K562 (cell line): ENCODE results near the gene CMTR1. TPM values are rescaled to one million over a fixed set of nuclear protein-coding genes. Genes with fewer than 3 reads are reported as not detected.

Source experiments
- EGR1 ChIP-seq: fragments of 450-650 bp; conservative IDR thresholded peaks from 2 replicates; pipeline ENCODE4 v1.6.1; 2017; ENCODE audit warnings: mild to moderate bottlenecking
- FIP1L1 ChIP-seq: fragments of 200-400 bp; formaldehyde crosslinking; IDR thresholded peaks from 2 replicates; pipeline ENCODE4 v1.6.1; 2018; ENCODE audit warnings: mild to moderate bottlenecking, low read depth, low read length; ENCODE audit not compliant: poor library complexity, severe bottlenecking
- FOXK2 ChIP-seq, 2 experiments: fragments of 450-650 bp; IDR thresholded peaks in 1 of 2; conservative IDR thresholded peaks in 1 of 2; 2 replicates each; pipeline ENCODE4 v1.6.1; 2016; ENCODE audit warnings: low read depth in 2 of 2, mild to moderate bottlenecking in 1 of 2
- GABPB1 ChIP-seq: sonication (generic); formaldehyde crosslinking; IDR thresholded peaks from 2 replicates; pipeline ENCODE4 v1.8.0; 2022; ENCODE audit warnings: mild to moderate bottlenecking, missing genetic modification reagents
- GTF2F1 ChIP-seq: IDR thresholded peaks from 2 replicates; pipeline ENCODE4 v1.6.1; 2011; ENCODE audit warnings: low read depth, low read length, improper control_type of control experiment
- HCFC1 ChIP-seq: IDR thresholded peaks from 2 replicates; pipeline ENCODE4 v1.6.1; 2012; ENCODE audit warnings: low read depth, low read length, improper control_type of control experiment
- HDAC2 ChIP-seq: fragments of 450-650 bp; IDR thresholded peaks from 2 replicates; pipeline ENCODE4 v1.6.1; 2016; ENCODE audit warnings: mild to moderate bottlenecking
- JUNB ChIP-seq: fragments of 450-650 bp; formaldehyde crosslinking; conservative IDR thresholded peaks from 2 replicates; pipeline ENCODE4 v1.4.0; 2020; ENCODE audit warnings: mild to moderate bottlenecking
- KLF1 ChIP-seq: fragments of 450-650 bp; IDR thresholded peaks from 2 replicates; pipeline ENCODE4 v1.6.1; 2016; ENCODE audit warnings: missing genetic modification characterization, missing compliant biosample characterization
- LEF1 ChIP-seq: fragments of 450-650 bp; IDR thresholded peaks from 2 replicates; pipeline ENCODE4 v1.6.1; 2016; ENCODE audit warnings: mild to moderate bottlenecking
- MAFK ChIP-seq: IDR thresholded peaks from 2 replicates; pipeline ENCODE4 v1.6.1; 2011; ENCODE audit warnings: low read length, improper control_type of control experiment
- MCM3 ChIP-seq: fragments of 450-650 bp; IDR thresholded peaks from 2 replicates; pipeline ENCODE4 v1.6.1; 2016
- SREBF1 ChIP-seq: fragments of 150-350 bp; IDR thresholded peaks from 2 replicates; pipeline ENCODE4 v1.6.1; 2014; ENCODE audit warnings: antibody characterized with exemption, low read depth, low read length, borderline replicate concordance
- SUPT5H ChIP-seq: fragments of 450-650 bp; IDR thresholded peaks from 2 replicates; pipeline ENCODE4 v1.6.1; 2016
- TAF1 ChIP-seq: IDR thresholded peaks from 2 replicates; pipeline ENCODE4 v1.6.1; 2011; ENCODE audit warnings: mild to moderate bottlenecking, low read length, moderate library complexity; ENCODE audit not compliant: insufficient read depth, control insufficient read depth, severe bottlenecking; ENCODE audit errors: extremely low read depth
- TCF3 ChIP-seq: sonication (generic); formaldehyde crosslinking; IDR thresholded peaks from 2 replicates; pipeline ENCODE4 v1.4.0; 2020; ENCODE audit warnings: mild to moderate bottlenecking, missing genetic modification reagents
- ZC3H8 ChIP-seq: fragments of 450-650 bp; IDR thresholded peaks from 2 replicates; pipeline ENCODE4 v1.6.1; 2017
- ZNF175 ChIP-seq: fragments of 200-800 bp; sonication (Bioruptor generic); IDR thresholded peaks from 2 replicates; pipeline ENCODE4 v1.6.1; 2016; ENCODE audit warnings: low read depth, mild to moderate bottlenecking, missing genetic modification characterization, missing compliant biosample characterization
- polyA plus RNA-seq, 8 experiments: library from polyadenylated mRNA; depleted of rRNA in 4 of 8; stranded (reverse) in 5 of 8; unstranded in 3 of 8; fragments of >200 nt; fragmentation: Nextera tagmentation in 2 of 8; fragmentation: Illumina TruSeq in 1 of 8; extraction: Ambion mirVana in 2 of 8; extraction: Trizol in 1 of 8; gene quantifications; 2 replicates each; pipeline versions ENCODE4 v1.2.1 to v1.2.3, GENCODE V29; 2011 to 2014; ENCODE audit warnings: inconsistent platforms in 1 of 8, missing spikeins in 1 of 8
- total RNA-seq, 7 experiments: library from RNA; depleted of rRNA in 6 of 7; stranded (reverse); fragments of >200 nt in 6 of 7; fragmentation: Illumina TruSeq in 2 of 7; extraction: Trizol in 2 of 7; gene quantifications; 2 replicates each; pipeline versions ENCODE4 v1.2.1 to v1.2.3, GENCODE V29; 2011 to 2021; ENCODE audit warnings: low replicate concordance in 1 of 7
- TF ChIP-seq, protein P1 (sequence below): IDR thresholded peaks from 2 replicates; pipeline ENCODE4 v1.6.1; 2011; ENCODE audit warnings: borderline replicate concordance, low read depth, mild to moderate bottlenecking, moderate library complexity, low read length; ENCODE audit not compliant: insufficient read depth, poor library complexity, severe bottlenecking
- TF ChIP-seq, protein P2 (sequence below): fragments of 250-450 bp; sonication (Bioruptor Pico); IDR thresholded peaks from 2 replicates; pipeline ENCODE4 v1.8.0; 2021; ENCODE audit warnings: mild to moderate bottlenecking, moderate library complexity
- TF ChIP-seq, protein P3 (sequence below): sonication (generic); formaldehyde crosslinking; IDR thresholded peaks from 2 replicates; pipeline ENCODE4 v1.8.0; 2022; ENCODE audit warnings: mild to moderate bottlenecking, missing genetic modification reagents

CMTR1 gene
- total and polyA plus RNA-seq, 9 of the 15 experiments (the other 6 are each of a cell fraction or from before 2014, with no cell fraction given), result 2.9 to 63.5 (median 49.5) TPM

DNA sequence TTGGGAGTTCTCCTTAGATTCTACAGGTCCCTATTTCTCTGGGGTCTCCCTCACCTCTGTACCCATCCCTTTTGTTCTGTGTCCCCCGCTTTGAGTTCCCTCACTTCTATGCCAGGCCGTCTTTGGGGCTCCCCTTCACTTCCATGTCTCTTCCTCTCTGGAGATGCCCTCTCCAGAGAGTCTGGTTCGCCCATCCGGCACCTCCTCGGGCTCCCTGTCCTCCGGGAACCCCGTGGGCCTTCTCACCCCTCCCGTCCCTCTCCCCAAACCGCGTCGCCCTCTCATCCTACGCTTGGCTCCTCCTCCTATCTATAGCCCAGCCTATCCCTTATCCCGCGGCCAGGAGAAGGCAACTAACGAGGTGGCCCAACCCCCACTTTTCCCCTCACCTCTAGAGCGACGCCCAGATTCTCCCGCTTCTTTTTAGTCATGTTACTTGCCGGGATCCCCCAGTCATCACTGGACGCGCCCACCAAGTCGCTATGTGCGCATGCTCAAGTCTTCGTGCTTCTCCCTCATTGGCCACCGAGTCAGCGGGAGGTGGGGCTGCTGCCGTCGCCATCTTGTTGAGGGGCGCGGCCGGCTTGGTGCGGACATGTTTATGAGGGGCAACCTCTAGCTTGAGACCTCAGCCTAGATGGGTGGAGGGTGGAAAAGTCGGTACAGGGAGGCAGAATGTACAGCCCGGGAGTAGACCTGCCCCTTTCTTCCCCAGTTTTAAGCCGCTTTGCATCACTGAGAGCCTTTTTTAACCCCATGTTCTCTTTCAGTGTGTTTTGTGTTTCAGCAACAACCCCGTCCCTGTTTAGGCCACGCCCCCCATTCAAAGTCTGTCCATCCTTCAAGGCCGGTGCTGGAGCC is 66.6 kb downstream of the CMTR1 start, which contains the start of gene CCDC167 (continued):
- TF ChIP-seq FOXK2 (conservative IDR thresholded peaks at IDR 0.05 in 1 of 2, IDR thresholded peaks at IDR 0.05 in 1 of 2; ENCODE audit: low read depth in 2 of 2) (peak; percentile 87 to 90), FIP1L1 (no peak), LEF1 (peak; percentile 13; the same call in 1 of the 2 replicates), MAFK (peak; percentile 10; the same call in 1 of the 2 replicates), HCFC1 (peak; percentile 89), SREBF1 (no peak), GABPB1 (CRISPR knock-in tag) (peak; percentile 50), MCM3 (no peak), HDAC2 (no peak; the same call in none of the 2 replicates), TCF3 (CRISPR knock-in tag) (peak; percentile 32), JUNB (CRISPR knock-in tag) (no peak), ZNF175 (CRISPR knock-in tag) (no peak), TAF1 (peak; percentile 63), KLF1 (tag) (peak; percentile 62; the same call in 1 of the 2 replicates), SUPT5H (peak; percentile 87), EGR1 (0 out of 2 replicates have a peak, but pooled peaks have one; percentile 29), GTF2F1 (0 out of 2 replicates have a peak, but pooled peaks have one; percentile 29), ZC3H8 (no peak)
- TF ChIP-seq, protein P1, sequence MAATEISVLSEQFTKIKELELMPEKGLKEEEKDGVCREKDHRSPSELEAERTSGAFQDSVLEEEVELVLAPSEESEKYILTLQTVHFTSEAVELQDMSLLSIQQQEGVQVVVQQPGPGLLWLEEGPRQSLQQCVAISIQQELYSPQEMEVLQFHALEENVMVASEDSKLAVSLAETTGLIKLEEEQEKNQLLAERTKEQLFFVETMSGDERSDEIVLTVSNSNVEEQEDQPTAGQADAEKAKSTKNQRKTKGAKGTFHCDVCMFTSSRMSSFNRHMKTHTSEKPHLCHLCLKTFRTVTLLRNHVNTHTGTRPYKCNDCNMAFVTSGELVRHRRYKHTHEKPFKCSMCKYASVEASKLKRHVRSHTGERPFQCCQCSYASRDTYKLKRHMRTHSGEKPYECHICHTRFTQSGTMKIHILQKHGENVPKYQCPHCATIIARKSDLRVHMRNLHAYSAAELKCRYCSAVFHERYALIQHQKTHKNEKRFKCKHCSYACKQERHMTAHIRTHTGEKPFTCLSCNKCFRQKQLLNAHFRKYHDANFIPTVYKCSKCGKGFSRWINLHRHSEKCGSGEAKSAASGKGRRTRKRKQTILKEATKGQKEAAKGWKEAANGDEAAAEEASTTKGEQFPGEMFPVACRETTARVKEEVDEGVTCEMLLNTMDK, result no peak
- TF ChIP-seq, protein P2, sequence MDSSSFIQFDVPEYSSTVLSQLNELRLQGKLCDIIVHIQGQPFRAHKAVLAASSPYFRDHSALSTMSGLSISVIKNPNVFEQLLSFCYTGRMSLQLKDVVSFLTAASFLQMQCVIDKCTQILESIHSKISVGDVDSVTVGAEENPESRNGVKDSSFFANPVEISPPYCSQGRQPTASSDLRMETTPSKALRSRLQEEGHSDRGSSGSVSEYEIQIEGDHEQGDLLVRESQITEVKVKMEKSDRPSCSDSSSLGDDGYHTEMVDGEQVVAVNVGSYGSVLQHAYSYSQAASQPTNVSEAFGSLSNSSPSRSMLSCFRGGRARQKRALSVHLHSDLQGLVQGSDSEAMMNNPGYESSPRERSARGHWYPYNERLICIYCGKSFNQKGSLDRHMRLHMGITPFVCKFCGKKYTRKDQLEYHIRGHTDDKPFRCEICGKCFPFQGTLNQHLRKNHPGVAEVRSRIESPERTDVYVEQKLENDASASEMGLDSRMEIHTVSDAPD (CRISPR knock-in tag), result no peak
- TF ChIP-seq, protein P3, sequence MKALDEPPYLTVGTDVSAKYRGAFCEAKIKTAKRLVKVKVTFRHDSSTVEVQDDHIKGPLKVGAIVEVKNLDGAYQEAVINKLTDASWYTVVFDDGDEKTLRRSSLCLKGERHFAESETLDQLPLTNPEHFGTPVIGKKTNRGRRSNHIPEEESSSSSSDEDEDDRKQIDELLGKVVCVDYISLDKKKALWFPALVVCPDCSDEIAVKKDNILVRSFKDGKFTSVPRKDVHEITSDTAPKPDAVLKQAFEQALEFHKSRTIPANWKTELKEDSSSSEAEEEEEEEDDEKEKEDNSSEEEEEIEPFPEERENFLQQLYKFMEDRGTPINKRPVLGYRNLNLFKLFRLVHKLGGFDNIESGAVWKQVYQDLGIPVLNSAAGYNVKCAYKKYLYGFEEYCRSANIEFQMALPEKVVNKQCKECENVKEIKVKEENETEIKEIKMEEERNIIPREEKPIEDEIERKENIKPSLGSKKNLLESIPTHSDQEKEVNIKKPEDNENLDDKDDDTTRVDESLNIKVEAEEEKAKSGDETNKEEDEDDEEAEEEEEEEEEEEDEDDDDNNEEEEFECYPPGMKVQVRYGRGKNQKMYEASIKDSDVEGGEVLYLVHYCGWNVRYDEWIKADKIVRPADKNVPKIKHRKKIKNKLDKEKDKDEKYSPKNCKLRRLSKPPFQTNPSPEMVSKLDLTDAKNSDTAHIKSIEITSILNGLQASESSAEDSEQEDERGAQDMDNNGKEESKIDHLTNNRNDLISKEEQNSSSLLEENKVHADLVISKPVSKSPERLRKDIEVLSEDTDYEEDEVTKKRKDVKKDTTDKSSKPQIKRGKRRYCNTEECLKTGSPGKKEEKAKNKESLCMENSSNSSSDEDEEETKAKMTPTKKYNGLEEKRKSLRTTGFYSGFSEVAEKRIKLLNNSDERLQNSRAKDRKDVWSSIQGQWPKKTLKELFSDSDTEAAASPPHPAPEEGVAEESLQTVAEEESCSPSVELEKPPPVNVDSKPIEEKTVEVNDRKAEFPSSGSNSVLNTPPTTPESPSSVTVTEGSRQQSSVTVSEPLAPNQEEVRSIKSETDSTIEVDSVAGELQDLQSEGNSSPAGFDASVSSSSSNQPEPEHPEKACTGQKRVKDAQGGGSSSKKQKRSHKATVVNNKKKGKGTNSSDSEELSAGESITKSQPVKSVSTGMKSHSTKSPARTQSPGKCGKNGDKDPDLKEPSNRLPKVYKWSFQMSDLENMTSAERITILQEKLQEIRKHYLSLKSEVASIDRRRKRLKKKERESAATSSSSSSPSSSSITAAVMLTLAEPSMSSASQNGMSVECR (CRISPR knock-in tag), result peak; percentile 27; the same call in 1 of the 2 replicates
